Measurements from ENCODE around the gene PCBP3. TPM values are rescaled to one million over a fixed set of nuclear protein-coding genes. Genes with fewer than 3 reads are reported as not detected.

PCBP3 gene
- polyA plus RNA-seq, 1 donor from 2014 or later = 1.7 TPM

GRCh38 chr21:45912611-45913417, 269.3 kb downstream of the PCBP3 start:
- Histone ChIP-seq H3K79me2 (replicated peaks; ENCODE audit: insufficient read depth, low read length) (no peaks in the 10 kb centered on the region), H3K27ac (ENCODE audit: low read length) (no peak overlapping the region), H3K27me3 (ENCODE audit: insufficient read depth, low read depth, low read length) (no peaks in the 10 kb centered on the region), H3K36me3 (ENCODE audit: insufficient read depth, low read length) (no peaks in the 10 kb centered on the region), H4K20me1 (ENCODE audit: insufficient read depth) (no peaks in the 10 kb centered on the region), H2AFZ (ENCODE audit: low read depth, low read length) (no peak overlapping the region), H3K9me2 (ENCODE audit: insufficient read depth, low read length) (no peaks in the 10 kb centered on the region), H3K9ac (ENCODE audit: low read length) (no peak overlapping the region), H3K4me2 (ENCODE audit: low read length) (no peak overlapping the region), H3F3A (ENCODE audit: insufficient read depth, low read length, poor library complexity, severe bottlenecking) (no peaks in the 10 kb centered on the region), H3K9me3 (ENCODE audit: low read length) (no peaks in the 10 kb centered on the region), H3K4me3 (ENCODE audit: low read length) (no peak overlapping the region)
- TF ChIP-seq MXI1 (conservative IDR thresholded peaks at IDR 0.05; ENCODE audit: poor library complexity, severe bottlenecking) (no peak), EZH2 (IDR thresholded peaks at IDR 0.05; ENCODE audit: borderline replicate concordance, insufficient read depth, low read length, poor library complexity, severe bottlenecking) (no peak), SMC3 (conservative IDR thresholded peaks at IDR 0.05; ENCODE audit: poor library complexity) (no peak), RAD21 (conservative IDR thresholded peaks at IDR 0.05) (no peak), CTCF (IDR thresholded peaks at IDR 0.05; ENCODE audit: poor library complexity, severe bottlenecking) (no peak), POLR2AphosphoS5 (IDR thresholded peaks at IDR 0.05) (no peak), EP300 (conservative IDR thresholded peaks at IDR 0.05; ENCODE audit: poor library complexity, severe bottlenecking) (no peak), TAF1 (IDR thresholded peaks at IDR 0.05; ENCODE audit: low read depth) (no peak)
- TF ChIP-seq, protein P1, sequence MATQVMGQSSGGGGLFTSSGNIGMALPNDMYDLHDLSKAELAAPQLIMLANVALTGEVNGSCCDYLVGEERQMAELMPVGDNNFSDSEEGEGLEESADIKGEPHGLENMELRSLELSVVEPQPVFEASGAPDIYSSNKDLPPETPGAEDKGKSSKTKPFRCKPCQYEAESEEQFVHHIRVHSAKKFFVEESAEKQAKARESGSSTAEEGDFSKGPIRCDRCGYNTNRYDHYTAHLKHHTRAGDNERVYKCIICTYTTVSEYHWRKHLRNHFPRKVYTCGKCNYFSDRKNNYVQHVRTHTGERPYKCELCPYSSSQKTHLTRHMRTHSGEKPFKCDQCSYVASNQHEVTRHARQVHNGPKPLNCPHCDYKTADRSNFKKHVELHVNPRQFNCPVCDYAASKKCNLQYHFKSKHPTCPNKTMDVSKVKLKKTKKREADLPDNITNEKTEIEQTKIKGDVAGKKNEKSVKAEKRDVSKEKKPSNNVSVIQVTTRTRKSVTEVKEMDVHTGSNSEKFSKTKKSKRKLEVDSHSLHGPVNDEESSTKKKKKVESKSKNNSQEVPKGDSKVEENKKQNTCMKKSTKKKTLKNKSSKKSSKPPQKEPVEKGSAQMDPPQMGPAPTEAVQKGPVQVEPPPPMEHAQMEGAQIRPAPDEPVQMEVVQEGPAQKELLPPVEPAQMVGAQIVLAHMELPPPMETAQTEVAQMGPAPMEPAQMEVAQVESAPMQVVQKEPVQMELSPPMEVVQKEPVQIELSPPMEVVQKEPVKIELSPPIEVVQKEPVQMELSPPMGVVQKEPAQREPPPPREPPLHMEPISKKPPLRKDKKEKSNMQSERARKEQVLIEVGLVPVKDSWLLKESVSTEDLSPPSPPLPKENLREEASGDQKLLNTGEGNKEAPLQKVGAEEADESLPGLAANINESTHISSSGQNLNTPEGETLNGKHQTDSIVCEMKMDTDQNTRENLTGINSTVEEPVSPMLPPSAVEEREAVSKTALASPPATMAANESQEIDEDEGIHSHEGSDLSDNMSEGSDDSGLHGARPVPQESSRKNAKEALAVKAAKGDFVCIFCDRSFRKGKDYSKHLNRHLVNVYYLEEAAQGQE (IDR thresholded peaks at IDR 0.05; ENCODE audit: borderline replicate concordance) = no peak

- no peaks in the 10 kb centered on the region for H3K36me3 ChIP-seq (ENCODE audit: insufficient read depth, low read length)
- H3K79me2 ChIP-seq (replicated peaks; ENCODE audit: insufficient read depth, low read length) = no peaks in the 10 kb centered on the region
- no peak overlapping the region for H3K9ac ChIP-seq (ENCODE audit: low read length)
- TF ChIP-seq, protein P1 (IDR thresholded peaks at IDR 0.05; ENCODE audit: borderline replicate concordance) = no peak
- TF ChIP-seq EZH2 (IDR thresholded peaks at IDR 0.05; ENCODE audit: borderline replicate concordance, insufficient read depth, low read length, poor library complexity, severe bottlenecking) (no peak), MXI1 (conservative IDR thresholded peaks at IDR 0.05; ENCODE audit: poor library complexity, severe bottlenecking) (no peak)
- no peak overlapping the region for H3K4me3 ChIP-seq (ENCODE audit: low read length)
- no peaks in the 10 kb centered on the region for H3F3A ChIP-seq (ENCODE audit: insufficient read depth, low read length, poor library complexity, severe bottlenecking)
- H4K20me1 ChIP-seq (ENCODE audit: insufficient read depth) = no peaks in the 10 kb centered on the region
- H3K27ac ChIP-seq (ENCODE audit: low read length) = no peak overlapping the region
- H3K27me3 ChIP-seq (ENCODE audit: insufficient read depth, low read depth, low read length) = no peaks in the 10 kb centered on the region
- H3K9me3 ChIP-seq (ENCODE audit: low read length) = no peaks in the 10 kb centered on the region
- no peak overlapping the region for H2AFZ ChIP-seq (ENCODE audit: low read depth, low read length)
- H3K4me2 ChIP-seq (ENCODE audit: low read length) = no peak overlapping the region
- H3K9me2 ChIP-seq (ENCODE audit: insufficient read depth, low read length) = no peaks in the 10 kb centered on the region
Measured at GRCh38 chr21:45913418-45913765, 269.9 kb downstream of the PCBP3 start.

All from neural cell (in vitro differentiated cells).